ENCODE results near the gene SORCS2.

The SORCS2 gene

DNA sequence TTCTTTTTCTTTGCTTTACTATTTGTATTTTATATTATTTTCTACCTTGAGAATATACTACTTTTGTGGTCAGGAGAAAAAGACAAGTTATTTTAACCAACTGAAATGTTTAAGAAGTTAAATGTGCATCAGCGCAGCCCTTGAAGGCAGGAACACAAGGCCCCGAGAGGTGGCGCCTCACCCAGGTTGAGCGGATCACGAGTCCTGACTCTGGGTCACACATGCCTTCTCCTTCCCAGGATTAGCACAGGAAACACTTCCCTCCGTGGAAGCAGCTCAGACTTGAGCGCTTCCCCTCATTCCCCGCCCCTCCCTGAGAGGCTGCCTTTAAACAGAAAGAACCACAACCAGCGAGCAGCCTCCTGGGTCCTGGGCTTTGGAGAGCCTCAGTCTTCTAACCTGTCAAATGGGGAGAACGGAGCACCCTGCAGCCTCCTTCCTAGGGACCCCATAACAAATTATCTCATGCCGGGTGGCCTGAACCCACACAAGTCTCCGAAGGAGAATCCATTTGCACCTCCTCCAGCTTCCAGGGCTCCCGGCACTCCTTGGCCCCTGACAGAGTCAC, 529.7 kb downstream of the SORCS2 start:
- DNase-seq (ENCODE audit: low read depth), result no peak
- H3K4me3 ChIP-seq (ENCODE audit: low read depth, low read length), result no peak overlapping the region
- no peak for TF ChIP-seq MYC (IDR thresholded peaks at IDR 0.05; ENCODE audit: low read depth, low read length)
- peak; percentile 19 for TF ChIP-seq CTCF (IDR thresholded peaks at IDR 0.05; ENCODE audit: low read depth, low read length)
- no peak for TF ChIP-seq POLR2A (IDR thresholded peaks at IDR 0.05; ENCODE audit: extremely low read depth, insufficient read length)
- TF ChIP-seq MAX (IDR thresholded peaks at IDR 0.05; ENCODE audit: low read depth, low read length), result no peak

DNA sequence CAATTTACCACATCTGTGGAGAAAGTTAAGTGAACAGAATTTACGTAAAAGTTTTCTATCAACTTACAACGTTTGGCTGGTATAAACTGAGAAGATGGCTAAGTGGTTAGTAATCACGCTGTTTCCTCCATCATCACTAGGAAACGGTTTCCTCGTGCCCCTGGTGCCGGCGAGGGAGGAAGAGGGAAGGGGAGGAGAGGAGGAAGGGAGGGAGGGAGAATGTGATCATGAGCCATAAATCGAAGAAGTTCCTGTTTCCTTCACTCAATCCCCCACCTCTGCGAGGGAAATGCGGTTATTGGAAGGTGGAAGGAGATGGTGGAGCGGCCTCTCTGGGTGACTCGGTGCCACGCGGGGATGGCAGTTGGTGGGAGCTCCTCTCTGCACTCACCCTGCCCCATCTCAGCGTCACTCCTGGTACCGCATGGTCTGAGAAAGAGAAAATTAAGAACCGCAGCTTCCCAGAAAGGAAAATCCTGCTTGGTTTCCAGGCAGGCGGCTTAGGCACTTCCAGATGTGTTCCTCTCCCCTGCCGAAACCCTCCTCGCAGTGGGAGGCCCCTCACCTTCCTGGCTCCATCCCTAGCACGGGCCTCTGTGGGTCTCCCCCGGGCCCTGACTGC, 530.5 kb downstream of the SORCS2 start:
- no peak overlapping the region for H3K4me3 ChIP-seq (ENCODE audit: low read depth, low read length)
- DNase-seq (ENCODE audit: low read depth), result no peak
- TF ChIP-seq POLR2A (IDR thresholded peaks at IDR 0.05; ENCODE audit: extremely low read depth, insufficient read length) (no peak), MAX (IDR thresholded peaks at IDR 0.05; ENCODE audit: low read depth, low read length) (no peak), CTCF (IDR thresholded peaks at IDR 0.05; ENCODE audit: low read depth, low read length) (no peak), MYC (IDR thresholded peaks at IDR 0.05; ENCODE audit: low read depth, low read length) (no peak)

DNA sequence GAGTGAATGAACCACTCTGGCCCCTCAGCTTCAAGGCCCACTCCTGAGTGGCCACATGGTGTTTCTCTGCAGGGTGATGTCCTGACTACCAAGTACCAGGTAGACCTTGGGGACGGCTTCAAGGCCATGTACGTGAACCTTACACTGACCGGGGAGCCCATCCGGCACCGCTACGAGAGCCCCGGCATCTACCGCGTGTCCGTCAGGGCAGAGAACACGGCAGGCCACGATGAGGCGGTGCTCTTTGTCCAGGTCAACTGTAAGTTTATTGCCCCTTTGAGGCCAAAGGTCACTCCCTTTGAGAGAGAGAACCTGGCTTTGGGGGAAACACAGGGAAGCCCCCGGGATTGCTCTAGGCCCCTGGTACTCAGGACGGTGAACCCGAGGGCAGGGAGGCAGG, 531.3 kb downstream of the SORCS2 start:
- TF ChIP-seq POLR2A (IDR thresholded peaks at IDR 0.05; ENCODE audit: extremely low read depth, insufficient read length) (no peak), MAX (IDR thresholded peaks at IDR 0.05; ENCODE audit: low read depth, low read length) (no peak), MYC (IDR thresholded peaks at IDR 0.05; ENCODE audit: low read depth, low read length) (no peak), CTCF (IDR thresholded peaks at IDR 0.05; ENCODE audit: low read depth, low read length) (no peak)
- H3K4me3 ChIP-seq (ENCODE audit: low read depth, low read length), result no peak overlapping the region
- DNase-seq (ENCODE audit: low read depth), result no peak

- no peak for DNase-seq (ENCODE audit: low read depth)
- no peak overlapping the region for H3K4me3 ChIP-seq (ENCODE audit: low read depth, low read length)
- TF ChIP-seq MAX (IDR thresholded peaks at IDR 0.05; ENCODE audit: low read depth, low read length) (no peak), MYC (IDR thresholded peaks at IDR 0.05; ENCODE audit: low read depth, low read length) (no peak), POLR2A (IDR thresholded peaks at IDR 0.05; ENCODE audit: extremely low read depth, insufficient read length) (no peak), CTCF (IDR thresholded peaks at IDR 0.05; ENCODE audit: low read depth, low read length) (no peak)
These were observed 533.6 kb downstream of the SORCS2 start for GRCh38 chr4:7725951-7726350.

- TF ChIP-seq CTCF (IDR thresholded peaks at IDR 0.05; ENCODE audit: low read depth, low read length), result no peak
- TF ChIP-seq MAX (IDR thresholded peaks at IDR 0.05; ENCODE audit: low read depth, low read length), result no peak
- no peak for TF ChIP-seq MYC (IDR thresholded peaks at IDR 0.05; ENCODE audit: low read depth, low read length)
- TF ChIP-seq POLR2A (IDR thresholded peaks at IDR 0.05; ENCODE audit: extremely low read depth, insufficient read length), result no peak
These were observed 534.5 kb downstream of the SORCS2 start for GRCh38 chr4:7726665-7727413.

More at GRCh38 chr4:7726665-7727413, 534.5 kb downstream of the SORCS2 start:
- no peak overlapping the region for H3K4me3 ChIP-seq (ENCODE audit: low read depth, low read length)
- DNase-seq (ENCODE audit: low read depth), result no peak
